Measurements from ENCODE around the gene BAIAP2L1. TPM values are rescaled to one million over a fixed set of nuclear protein-coding genes. Genes with fewer than 3 reads are reported as not detected.

Gene BAIAP2L1
- total and polyA plus RNA-seq, 9 of the 15 experiments (the other 6 are each of a cell fraction or from before 2014, with no cell fraction given): 4.2 to 29.8 (median 15.5) TPM

DNA sequence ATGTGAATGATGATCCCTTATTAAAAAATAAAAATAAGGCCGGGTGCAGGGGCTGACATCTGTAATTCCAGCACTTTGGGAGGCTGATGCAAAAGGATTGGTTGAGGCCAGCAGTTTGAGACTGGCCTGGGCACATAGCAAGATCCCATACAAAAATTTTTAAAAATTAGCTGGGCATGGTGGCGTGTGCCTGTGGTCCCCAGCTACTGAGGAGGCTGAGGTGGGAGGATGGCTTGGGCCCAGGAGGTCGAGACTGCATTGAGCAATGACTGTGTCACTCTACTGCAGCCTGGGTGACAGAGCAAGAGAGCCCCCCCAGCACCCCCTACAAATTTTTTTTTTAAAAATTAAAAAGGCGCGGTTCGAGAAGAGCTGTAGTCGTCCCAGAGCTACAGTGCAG is 120.6 kb downstream of the BAIAP2L1 start (continued):
- TF ChIP-seq EP300 (IDR thresholded peaks at IDR 0.05; ENCODE audit: low read length) (no peak), GTF2E2 (tag; IDR thresholded peaks at IDR 0.05) (no peak), CBX8 (IDR thresholded peaks at IDR 0.05; ENCODE audit: borderline replicate concordance, extremely low read depth, low read depth, low read length, poor library complexity, severe bottlenecking) (no peak), TCF7L2 (IDR thresholded peaks at IDR 0.05; ENCODE audit: low read depth, low read length) (no peak), ZMIZ1 (IDR thresholded peaks at IDR 0.05; ENCODE audit: low read depth in 2 of 2, low read length in 2 of 2) (no peak), RBM14 (IDR thresholded peaks at IDR 0.05; ENCODE audit: borderline replicate concordance, insufficient read depth, low read depth, low read length) (no peak), BRF1 (IDR thresholded peaks at IDR 0.05; ENCODE audit: borderline replicate concordance, extremely low read depth, insufficient read length) (no peak)
